SU-DHL-6 (cell line): ENCODE results near the gene SDK1.

Experiments
- CTCF ChIP-seq: fragments of 200-600 bp; sonication (generic); IDR thresholded peaks from one replicate; pipeline ENCODE4 v1.5.1; 2017; ENCODE audit warnings: antibody characterized with exemption, mild to moderate bottlenecking, low read length, moderate library complexity; ENCODE audit not compliant: insufficient read depth, poor library complexity, severe bottlenecking
- EZH2phosphoT487 ChIP-seq: fragments of 200-600 bp; sonication (generic), shearing (Covaris generic); conservative IDR thresholded peaks from 2 replicates; pipeline ENCODE4 v1.6.1; 2018; ENCODE audit warnings: mild to moderate bottlenecking, antibody characterized with exemption, low read length, moderate library complexity, mixed read lengths

GRCh38 chr7:3552499-3552898 is 251.4 kb downstream of the SDK1 start:
- TF ChIP-seq EZH2phosphoT487 (no peak), CTCF (no peak)
